Cardiac fibroblast (primary cell): ENCODE results near the gene ATP1A3.
A peak's percentile ranks its signal among the peaks of the same experiment; 100 is the strongest.

ENCODE experiments used
- DNase-seq, 2 donors: peaks; one replicate each; pipeline versions ENCODE4 v3.0.0 to v3.0.0-alpha.2; 2010; ENCODE audit warnings: low read depth in 2 of 2
- H3K4me3 ChIP-seq, 2 donors: replicated peaks in 1 of 2; 1 replicate in 1 of 2; 2 replicates in 1 of 2; pipeline ENCODE4 v1.5.1; 2011; ENCODE audit warnings: low read depth in 2 of 2, low read length in 2 of 2, mild to moderate bottlenecking in 2 of 2, moderate library complexity in 1 of 2
- TF ChIP-seq, protein P1 (sequence below): IDR thresholded peaks from one replicate; pipeline ENCODE4 v1.5.1; 2011; ENCODE audit warnings: low read depth, mild to moderate bottlenecking, low read length, inconsistent platforms

ATP1A3 gene

DNA sequence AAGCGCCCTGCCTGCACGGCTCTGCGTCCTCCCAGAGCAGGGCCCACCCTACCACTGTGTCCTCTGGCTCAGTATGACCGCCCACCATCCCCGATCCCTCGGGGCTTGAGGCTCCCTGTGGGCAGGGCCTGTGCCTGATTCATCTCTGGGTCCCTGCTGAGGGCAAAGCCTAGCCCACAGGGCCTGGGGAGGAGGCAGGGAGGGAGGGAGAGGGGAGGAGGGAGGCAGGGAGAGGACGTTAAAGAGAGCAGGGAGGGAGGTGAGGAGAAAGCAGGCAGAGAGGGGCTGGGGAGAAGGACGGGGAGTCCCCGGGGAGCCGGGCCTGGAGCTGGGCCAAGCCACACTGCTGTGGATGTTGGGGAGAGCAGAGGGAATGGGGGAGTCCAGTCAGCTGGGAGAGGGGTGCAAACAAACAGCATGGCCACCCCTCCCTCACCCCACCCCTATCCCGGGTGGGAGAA is 61.7 kb downstream of the ATP1A3 start:
- TF ChIP-seq, protein P1, sequence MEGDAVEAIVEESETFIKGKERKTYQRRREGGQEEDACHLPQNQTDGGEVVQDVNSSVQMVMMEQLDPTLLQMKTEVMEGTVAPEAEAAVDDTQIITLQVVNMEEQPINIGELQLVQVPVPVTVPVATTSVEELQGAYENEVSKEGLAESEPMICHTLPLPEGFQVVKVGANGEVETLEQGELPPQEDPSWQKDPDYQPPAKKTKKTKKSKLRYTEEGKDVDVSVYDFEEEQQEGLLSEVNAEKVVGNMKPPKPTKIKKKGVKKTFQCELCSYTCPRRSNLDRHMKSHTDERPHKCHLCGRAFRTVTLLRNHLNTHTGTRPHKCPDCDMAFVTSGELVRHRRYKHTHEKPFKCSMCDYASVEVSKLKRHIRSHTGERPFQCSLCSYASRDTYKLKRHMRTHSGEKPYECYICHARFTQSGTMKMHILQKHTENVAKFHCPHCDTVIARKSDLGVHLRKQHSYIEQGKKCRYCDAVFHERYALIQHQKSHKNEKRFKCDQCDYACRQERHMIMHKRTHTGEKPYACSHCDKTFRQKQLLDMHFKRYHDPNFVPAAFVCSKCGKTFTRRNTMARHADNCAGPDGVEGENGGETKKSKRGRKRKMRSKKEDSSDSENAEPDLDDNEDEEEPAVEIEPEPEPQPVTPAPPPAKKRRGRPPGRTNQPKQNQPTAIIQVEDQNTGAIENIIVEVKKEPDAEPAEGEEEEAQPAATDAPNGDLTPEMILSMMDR = no peak
- no peak for DNase-seq
- no peak overlapping the region for H3K4me3 ChIP-seq

DNA sequence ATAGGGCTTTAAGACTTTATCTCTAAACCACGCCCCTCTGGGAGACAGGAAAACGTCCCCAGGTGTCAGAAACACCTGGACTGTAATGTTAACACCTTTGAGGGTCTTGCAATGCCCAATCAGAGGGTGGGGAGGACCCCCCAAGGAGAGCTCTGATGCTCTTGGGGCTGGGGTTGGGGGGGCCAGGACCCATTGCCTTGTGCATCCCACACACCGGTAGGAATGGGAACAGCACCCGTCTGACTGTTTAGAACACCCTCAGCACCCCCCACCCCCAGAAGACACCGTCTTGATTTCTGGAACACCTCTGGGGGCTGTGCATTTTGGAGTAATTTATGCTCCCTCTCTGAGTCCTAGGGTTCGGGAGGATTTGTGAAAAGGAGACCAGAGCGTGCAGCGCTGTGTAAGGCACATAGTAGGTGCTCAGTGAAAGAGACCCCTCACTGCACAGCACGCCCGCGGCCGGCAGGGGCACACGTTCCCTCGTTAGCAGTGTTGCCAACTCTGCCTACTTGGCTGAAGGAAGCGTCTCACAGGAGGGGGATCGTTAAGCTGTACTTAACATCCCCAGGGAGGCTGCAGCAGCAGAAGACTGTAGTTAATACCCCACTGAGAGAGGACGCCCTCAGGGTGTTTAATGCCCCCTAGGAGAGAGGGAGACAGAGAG is 63.0 kb downstream of the ATP1A3 start:
- no peak overlapping the region for H3K4me3 ChIP-seq
- TF ChIP-seq, protein P1 = peak; percentile 46
- peak in 1 of 2 donors; percentile 31 for DNase-seq

DNA sequence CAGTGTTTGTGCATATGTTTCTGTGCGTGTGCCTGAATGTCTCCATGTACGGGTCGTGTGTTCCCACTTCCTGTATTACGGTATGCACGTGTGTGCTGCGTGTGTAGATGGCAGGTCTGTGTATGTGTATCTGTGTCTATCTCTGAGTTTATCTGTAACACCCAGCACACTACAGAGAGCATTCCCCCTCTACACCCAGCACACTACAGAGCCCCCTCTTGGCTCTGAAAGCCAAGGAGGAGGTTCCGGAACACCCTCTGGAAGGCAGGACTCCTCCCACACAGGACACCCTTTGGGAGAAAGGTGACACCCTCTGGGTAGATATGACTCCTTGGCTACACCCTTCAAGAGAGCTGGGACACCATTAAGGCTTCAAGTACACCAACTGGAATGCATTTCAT is 63.7 kb downstream of the ATP1A3 start:
- DNase-seq = no peak
- TF ChIP-seq, protein P1 = no peak
- no peak overlapping the region for H3K4me3 ChIP-seq

DNA sequence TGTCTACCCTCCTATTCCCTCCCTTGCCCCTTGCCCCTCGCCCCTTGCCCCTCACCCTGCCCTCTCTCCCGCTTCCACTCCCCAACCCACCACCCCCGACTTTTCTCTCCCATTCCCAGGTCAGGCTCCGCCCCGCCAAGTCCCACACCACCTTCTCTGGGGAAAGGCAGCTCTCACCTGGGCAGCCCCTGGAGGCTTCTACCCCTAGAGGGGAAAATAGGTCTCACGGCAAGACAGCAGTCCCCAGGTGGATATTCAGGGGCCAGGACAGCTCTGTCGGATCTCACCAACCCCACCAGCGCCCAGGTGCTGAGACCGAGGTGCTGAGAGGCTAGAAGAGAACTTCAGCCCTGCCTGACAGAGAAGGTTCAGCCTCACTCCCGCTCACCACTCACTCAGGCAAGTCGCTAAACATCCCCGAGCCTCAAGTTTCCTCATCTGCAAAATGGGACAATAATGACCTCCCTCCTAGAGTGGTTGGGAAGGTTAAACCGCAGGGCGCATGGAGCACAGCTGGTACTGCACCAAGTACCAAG is 64.4 kb downstream of the ATP1A3 start:
- TF ChIP-seq, protein P1 = no peak
- H3K4me3 ChIP-seq = no peak overlapping the region
- DNase-seq = no peak

DNA sequence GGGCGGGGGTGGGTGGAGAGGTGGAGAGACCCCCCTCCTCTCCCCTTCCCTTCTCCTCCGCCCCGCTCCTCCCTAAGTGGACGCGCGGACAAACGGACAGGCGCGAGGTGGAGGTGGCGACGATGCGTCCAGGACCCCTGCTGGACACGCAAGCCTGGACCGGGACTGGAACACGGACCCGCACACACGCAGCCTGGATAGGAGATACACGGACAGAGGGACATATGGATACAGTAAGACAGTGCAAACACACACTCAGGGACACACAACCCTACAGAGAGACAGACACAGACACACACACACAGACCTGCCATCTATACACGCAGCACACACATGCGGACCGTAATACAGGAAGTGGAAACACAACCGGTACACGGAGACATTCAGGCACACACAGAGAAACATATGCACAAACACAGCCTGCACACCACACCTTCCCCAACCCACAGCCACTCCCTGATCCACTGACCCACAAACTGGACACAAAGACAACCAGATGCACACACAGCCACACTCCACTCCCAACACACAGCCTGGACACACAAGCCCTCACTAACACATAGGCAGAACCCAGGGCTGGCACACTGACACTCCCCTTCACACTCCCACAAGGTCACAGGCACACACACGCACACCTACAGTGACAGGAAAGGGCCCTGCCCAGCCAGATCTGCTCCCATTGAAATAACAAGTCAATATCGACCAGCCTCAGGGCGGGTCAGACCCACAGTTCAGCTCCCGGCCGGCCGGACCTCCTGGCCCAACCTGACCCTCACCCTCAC is 65.1 kb downstream of the ATP1A3 start:
- TF ChIP-seq, protein P1 = no peak
- peak overlapping the region; percentile 9 to 28 for H3K4me3 ChIP-seq
- DNase-seq = no peak

DNA sequence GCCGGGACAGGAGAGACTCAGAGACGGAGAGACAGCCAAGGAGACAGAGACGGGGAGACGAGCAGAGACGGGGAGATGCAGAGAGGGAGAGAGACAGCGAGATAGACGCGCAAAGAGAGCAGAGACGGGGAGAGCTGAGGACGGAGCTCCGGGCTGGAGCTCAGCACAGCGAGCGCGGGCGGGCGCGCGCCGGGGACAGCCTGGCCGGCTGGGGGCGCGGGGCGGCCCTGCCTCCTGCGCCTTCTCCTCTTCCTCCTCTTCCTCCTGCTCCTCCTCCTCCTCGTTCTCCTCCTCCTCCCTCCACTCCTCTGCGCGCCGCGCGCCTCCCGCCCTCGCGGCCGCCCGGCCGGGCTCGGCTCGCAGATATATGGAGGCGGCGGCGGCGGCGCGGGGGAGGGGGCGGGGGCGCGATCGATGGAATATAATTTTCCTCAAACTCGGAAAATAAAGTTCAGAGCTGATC is 65.8 kb downstream of the ATP1A3 start, which contains the start of gene ERFL:
Gene ERFL (minus strand): TSS at position 229 of the 463 bp plus-strand sequence. CDS start 15,530 bp downstream, outside the sequence.
- TF ChIP-seq, protein P1 = no peak
- peak within 1 kb of the TSS; percentile 43 to 44 for H3K4me3 ChIP-seq
- no peak for DNase-seq
